Amniotic stem cell (primary cell): ENCODE results near the gene C3orf22.

ENCODE experiments used
- DNase-seq: peaks from one replicate; lab custom pipeline; 2025; lab: John Stamatoyannopoulos, UW

C3orf22 gene

DNA sequence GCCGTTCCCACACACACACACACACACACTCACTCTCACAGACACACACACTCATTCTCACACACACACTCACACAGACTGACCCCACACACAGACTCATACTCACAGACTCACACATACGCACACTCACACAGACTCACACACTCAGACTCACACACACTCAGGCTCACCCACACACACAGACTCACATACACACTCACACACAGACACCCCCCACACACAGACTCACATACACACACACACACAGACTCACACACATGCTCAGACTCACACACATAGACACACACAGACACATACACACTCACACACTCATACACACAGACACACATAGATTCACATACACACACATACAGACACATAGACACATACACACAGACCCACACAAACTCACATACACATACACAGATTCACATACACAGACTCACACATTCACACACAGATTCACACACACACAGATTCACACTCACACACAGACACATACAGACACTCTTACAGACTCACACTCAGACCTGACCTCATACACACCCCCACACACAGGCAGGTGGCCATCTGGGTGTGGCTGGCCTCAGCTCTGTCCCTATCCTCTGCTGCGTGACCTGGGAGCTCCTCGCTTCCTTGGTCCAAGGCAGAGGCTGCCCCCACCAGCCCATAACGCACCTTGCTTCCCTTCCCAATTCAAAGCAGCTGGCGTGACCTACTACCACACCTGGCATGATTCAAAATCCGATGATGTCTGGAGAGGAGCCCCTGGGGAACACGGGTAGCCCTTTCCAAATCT is 1.9 kb downstream of the C3orf22 start:
- DNase-seq = no peak

- no peak for DNase-seq
These were observed 2.7 kb downstream of the C3orf22 start for GRCh38 chr3:126555795-126556636.

DNA sequence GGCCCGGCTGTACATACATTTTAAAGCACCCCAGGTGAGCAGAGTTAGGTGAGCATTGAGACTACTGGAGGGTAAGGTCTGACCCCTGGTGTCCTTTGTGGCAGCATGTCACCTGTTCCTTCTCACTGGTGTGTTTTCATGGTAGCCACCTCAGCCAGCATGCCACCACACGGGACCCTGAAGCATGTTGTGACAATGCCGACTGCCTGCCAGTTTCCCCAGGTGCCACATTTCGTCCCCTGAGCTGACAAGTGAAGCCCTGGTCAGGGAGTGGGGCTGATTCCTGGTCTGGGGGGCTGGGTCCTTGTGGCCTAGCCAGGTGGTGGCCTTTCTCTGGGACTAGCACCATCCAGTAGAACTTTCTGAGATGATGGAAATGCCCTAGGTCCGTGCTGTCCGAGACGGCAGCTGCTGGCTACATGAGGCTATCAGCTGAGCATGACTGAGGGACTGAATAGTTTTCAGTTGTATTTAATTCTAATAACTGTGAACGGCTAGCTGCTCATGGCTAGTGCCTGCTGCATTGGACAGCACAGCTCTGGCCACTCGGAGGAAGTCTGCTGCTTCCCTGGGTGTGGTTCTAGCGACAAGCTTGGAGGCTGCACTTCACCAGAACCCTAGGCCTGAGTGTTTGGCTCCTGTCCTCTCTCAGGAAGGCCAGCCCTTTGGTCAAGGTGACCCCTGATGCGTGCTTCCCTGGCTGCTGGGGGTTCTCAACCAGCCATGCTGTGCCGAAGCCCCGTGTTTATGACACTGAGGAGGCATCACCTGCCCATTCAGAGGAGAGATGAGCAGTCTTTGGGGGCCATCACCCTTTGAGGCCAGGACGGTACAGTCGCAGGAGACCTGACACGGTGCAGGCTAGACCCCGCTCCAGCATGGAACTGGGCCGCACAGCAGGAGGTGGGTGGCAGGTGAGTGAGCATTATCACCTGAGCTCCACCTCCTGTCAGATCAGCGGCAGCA is 3.9 kb downstream of the C3orf22 start:
- DNase-seq = no peak

DNA sequence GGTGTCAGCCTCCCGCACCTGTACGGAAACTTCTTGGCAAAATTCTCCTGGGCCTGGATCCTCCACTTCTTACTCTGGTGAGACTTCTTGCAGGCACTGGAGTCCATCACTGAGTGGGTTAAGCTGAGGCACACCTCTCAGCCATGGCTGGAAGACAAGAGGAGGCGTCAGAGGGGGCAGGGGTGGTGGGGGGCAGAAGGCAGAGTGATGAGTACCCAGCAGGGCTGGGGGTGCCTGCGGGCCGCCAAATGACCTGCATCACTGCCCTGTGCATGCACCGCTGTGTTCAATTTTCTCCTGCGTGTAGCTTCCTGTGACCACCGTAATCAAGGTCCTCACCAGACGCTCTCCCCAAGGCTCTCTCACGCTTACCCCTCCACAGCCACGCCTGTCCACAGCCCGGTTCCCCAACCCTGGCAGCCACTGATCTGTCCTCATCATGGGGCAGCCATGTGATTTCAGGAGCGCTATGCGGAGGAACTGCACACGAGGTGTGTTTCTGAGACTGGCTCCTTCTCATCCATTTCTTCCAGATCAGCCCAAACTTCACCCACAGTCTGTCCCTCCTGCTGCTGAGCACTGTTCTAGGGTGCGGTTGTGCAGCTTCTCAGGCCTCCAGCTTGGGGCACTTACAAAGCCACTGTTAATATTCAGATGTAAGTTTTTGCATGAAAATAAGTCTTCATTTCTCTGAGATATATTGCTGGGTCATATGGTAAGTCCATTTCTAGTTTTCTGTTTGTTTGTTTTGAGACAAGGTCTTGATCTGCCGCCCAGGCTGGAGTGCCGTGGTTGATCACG is 5.2 kb downstream of the C3orf22 start:
- DNase-seq = no peak

DNA sequence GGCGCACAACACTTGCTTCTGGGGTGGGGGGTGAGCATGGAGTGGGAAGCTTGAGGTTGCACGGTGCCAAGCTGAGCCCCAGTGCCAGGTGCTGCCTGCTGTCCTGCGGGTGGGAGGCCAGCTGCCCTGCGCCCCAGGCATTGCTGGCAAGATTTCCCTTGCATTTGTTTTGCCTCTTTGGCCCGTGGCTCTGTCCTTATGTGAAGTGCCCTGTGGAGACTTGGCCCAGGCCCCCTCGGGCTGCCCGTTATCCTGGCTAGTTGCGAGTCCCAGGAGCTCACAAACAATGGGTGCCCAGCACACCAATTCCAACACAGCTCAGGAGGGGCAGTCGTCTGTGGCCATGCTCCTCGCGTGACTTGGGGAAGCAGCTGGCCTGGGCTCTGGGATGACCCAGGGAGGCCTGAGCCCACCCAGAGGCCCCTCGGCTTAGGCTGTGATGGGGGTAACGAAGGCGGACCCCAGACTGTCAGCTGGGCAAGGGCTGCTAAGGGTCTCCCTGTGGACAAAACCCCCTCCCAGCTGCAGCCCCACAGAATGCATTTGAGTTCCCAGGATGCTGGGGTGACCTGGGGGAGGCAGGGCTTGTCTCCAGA is 5.9 kb downstream of the C3orf22 start:
- no peak for DNase-seq

- DNase-seq = no peak
These were observed 6.7 kb downstream of the C3orf22 start for GRCh38 chr3:126551839-126552687.

- no peak for DNase-seq
These were observed 7.5 kb downstream of the C3orf22 start for GRCh38 chr3:126551121-126551838.

- DNase-seq = no peak
These were observed 8.2 kb downstream of the C3orf22 start for GRCh38 chr3:126550488-126551051.

- no peak for DNase-seq
These were observed 8.8 kb downstream of the C3orf22 start for GRCh38 chr3:126549861-126550487.

DNA sequence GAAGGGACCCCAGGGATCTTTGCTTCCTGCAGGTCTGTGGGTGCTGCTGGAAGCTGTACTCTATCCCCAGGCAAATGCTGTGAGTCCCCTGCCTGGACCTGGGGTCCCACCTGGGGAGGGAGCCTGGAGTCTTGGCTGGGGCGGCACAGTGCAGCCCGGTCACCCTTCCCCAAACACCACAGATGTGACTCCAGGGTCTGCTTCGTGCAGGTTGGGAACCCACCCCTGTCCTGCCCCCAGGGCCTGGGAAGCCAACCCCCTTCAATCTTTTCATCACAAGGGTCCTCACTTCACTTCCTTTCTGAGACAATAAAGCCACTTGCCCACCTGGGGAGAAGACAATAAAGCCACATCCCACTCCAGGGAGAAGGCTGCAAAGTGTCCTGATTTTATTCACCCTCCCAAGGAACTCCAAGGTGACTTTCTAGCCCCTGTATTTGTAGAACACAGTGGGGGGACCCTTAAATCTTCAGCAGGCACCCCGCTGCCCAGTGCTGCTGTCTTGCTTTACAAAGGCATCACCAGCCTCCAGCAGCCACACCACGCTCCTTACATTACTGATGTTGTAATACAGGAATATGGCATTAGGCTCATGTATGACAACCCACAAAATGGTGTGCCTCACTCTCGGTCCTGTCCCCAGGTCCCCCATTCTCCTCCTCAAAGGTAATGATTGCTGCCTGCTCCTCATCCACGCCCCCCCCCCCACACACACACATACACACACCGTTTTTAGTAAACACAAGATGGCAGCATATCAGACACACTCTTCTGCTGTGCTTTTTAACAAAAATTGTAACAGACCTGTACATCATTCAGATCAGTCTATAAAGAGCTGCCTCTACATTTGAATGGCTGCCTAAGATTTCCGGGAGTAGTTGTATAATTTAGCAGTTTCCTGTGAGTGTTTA is 9.9 kb downstream of the C3orf22 start:
- DNase-seq = no peak

- DNase-seq = no peak
These were observed 11.0 kb downstream of the C3orf22 start for GRCh38 chr3:126547721-126548120.

- DNase-seq = no peak
These were observed 12.0 kb downstream of the C3orf22 start for GRCh38 chr3:126546549-126547239.

- DNase-seq = no peak
These were observed 12.7 kb downstream of the C3orf22 start for GRCh38 chr3:126546013-126546412.

DNA sequence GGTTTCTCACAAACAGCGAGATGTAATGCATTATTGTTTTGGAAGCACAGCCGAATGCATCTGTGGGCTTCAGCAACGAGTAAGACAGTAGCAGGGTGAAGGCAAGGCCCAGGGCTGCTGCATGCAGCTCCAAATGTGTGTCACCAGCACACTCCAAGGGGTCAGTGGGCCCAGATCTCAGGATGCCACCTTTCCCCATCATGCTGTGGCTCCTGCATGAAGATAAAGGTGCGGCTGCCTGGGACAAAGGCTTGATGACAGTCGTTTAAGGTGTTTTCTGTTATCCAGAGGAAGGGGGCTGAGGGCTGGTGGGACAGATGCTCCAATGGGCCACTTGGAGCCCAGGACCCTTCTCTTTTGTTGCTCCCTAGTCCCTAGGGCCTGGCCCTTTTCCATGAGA is 13.2 kb downstream of the C3orf22 start:
- no peak for DNase-seq

GRCh38 chr3:126544596-126545281 is 14.0 kb downstream of the C3orf22 start:
- no peak for DNase-seq

GRCh38 chr3:126543457-126544061 is 15.2 kb downstream of the C3orf22 start:
- DNase-seq = no peak
